Muscle of leg (tissue), 16 donors: ENCODE data around the gene RNF5. TPM values are rescaled to one million over a fixed set of nuclear protein-coding genes. Genes with fewer than 3 reads are reported as not detected.

ENCODE experiments used
- DNase-seq: peaks from one replicate; pipeline ENCODE4 v3.0.0; 2013
- H3K27ac ChIP-seq: one replicate; pipeline ENCODE4 v1.5.1; 2013; ENCODE audit warnings: mild to moderate bottlenecking, low read length, control low read depth
- H3K27me3 ChIP-seq: one replicate; pipeline ENCODE4 v1.6.1; 2013; ENCODE audit warnings: low read length; ENCODE audit not compliant: control insufficient read depth, insufficient read depth
- H3K36me3 ChIP-seq: one replicate; pipeline ENCODE4 v1.6.1; 2013; ENCODE audit warnings: low read length; ENCODE audit not compliant: control insufficient read depth, insufficient read depth
- H3K4me1 ChIP-seq: one replicate; pipeline ENCODE4 v1.6.1; 2013; ENCODE audit warnings: low read length; ENCODE audit not compliant: control insufficient read depth, insufficient read depth
- H3K4me3 ChIP-seq: one replicate; pipeline ENCODE4 v1.5.1; 2013; ENCODE audit warnings: low read length, control low read depth
- H3K9me3 ChIP-seq: replicated peaks from 2 replicates; pipeline ENCODE4 v1.6.1; 2013; ENCODE audit warnings: low read depth, low read length; ENCODE audit not compliant: control insufficient read depth
- WGBS: methylation state at CpG from one replicate; pipeline ENCODE4 v1.1.5; 2013; ENCODE audit warnings: missing lambda C conversion rate; ENCODE audit not compliant: insufficient coverage; 5-methylcytosine and 5-hydroxymethylcytosine counted together
- long read RNA-seq, 11 donors: transcript quantifications; one replicate each; lab custom pipeline, GENCODE V29; 2026
- polyA plus RNA-seq, 8 donors: library from polyadenylated mRNA; unstranded; fragments of 120-200 nt; gene quantifications; one replicate each; pipeline versions ENCODE4 v1.2.1 to v1.2.3, GENCODE V29; 2013; ENCODE audit warnings: inconsistent platforms in 1 of 8, low replicate concordance in 1 of 8; ENCODE audit not compliant: insufficient read length in 8 of 8, insufficient read depth in 1 of 8
- total RNA-seq: library from RNA; stranded (reverse); fragments of 120-200 nt; gene quantifications from one replicate; pipeline ENCODE4 v1.2.4, GENCODE V29; 2013

RNF5 gene
- 41.5 TPM for total RNA-seq
- 10 to 100 TPM; 46.9 to 57.5 (median 52.8) TPM for polyA plus RNA-seq
- long read RNA-seq, donor 1, transcript RNF5-203 (6 exons, 1,168 nt) = major isoform, 15 of 15 reads
- long read RNA-seq, donor 1, partial matches to known transcripts = 0 of 15 reads
- long read RNA-seq, donor 1, other reads (novel, unspliced or antisense) = 0 of 15 reads
- long read RNA-seq, donor 2, partial matches to known transcripts = 0 of 3 reads
- long read RNA-seq, donor 2, other reads (novel, unspliced or antisense) = 0 of 3 reads
- long read RNA-seq, donor 3, transcript RNF5-203 (6 exons, 1,168 nt) = major isoform, 26 of 36 reads
- long read RNA-seq, donor 3, partial matches to known transcripts = 10 of 36 reads
- long read RNA-seq, donor 3, other reads (novel, unspliced or antisense) = 0 of 36 reads
- long read RNA-seq, donor 4, transcript RNF5-203 (6 exons, 1,168 nt) = major isoform, 12 of 12 reads
- long read RNA-seq, donor 4, partial matches to known transcripts = 0 of 12 reads
- long read RNA-seq, donor 4, other reads (novel, unspliced or antisense) = 0 of 12 reads
- long read RNA-seq, donor 5, transcript RNF5-203 (6 exons, 1,168 nt) = major isoform, 58 of 126 reads
- long read RNA-seq, donor 5, partial matches to known transcripts = 53 of 126 reads
- long read RNA-seq, donor 5, other reads (novel, unspliced or antisense) = 15 of 126 reads
- long read RNA-seq, donor 6, transcript RNF5-203 (6 exons, 1,168 nt) = major isoform, 38 of 61 reads
- long read RNA-seq, donor 6, partial matches to known transcripts = 23 of 61 reads
- long read RNA-seq, donor 6, other reads (novel, unspliced or antisense) = 0 of 61 reads
- long read RNA-seq, donor 7, transcript RNF5-203 (6 exons, 1,168 nt) = major isoform, 37 of 74 reads
- long read RNA-seq, donor 7, partial matches to known transcripts = 37 of 74 reads
- long read RNA-seq, donor 7, other reads (novel, unspliced or antisense) = 0 of 74 reads
- long read RNA-seq, donor 8, transcript RNF5-203 (6 exons, 1,168 nt) = major isoform, 24 of 29 reads
- long read RNA-seq, donor 8, partial matches to known transcripts = 5 of 29 reads
- long read RNA-seq, donor 8, other reads (novel, unspliced or antisense) = 0 of 29 reads
- long read RNA-seq, donor 9, transcript RNF5-203 (6 exons, 1,168 nt) = major isoform, 21 of 39 reads
- long read RNA-seq, donor 9, partial matches to known transcripts = 18 of 39 reads
- long read RNA-seq, donor 9, other reads (novel, unspliced or antisense) = 0 of 39 reads
- long read RNA-seq, donor 10, transcript RNF5-203 (6 exons, 1,168 nt) = major isoform, 22 of 39 reads
- long read RNA-seq, donor 10, partial matches to known transcripts = 17 of 39 reads
- long read RNA-seq, donor 10, other reads (novel, unspliced or antisense) = 0 of 39 reads
- long read RNA-seq, donor 11, transcript RNF5-203 (6 exons, 1,168 nt) = major isoform, 15 of 36 reads
- long read RNA-seq, donor 11, partial matches to known transcripts = 21 of 36 reads
- long read RNA-seq, donor 11, other reads (novel, unspliced or antisense) = 0 of 36 reads

- H3K4me1 ChIP-seq = peaks cover 41% of the 10 kb centered on the region
- peak within 1 kb of the TSS; percentile 100 for H3K27ac ChIP-seq
- H3K36me3 ChIP-seq = peaks cover 30% of the 10 kb centered on the region
- H3K9me3 ChIP-seq = no peaks in the 10 kb centered on the region
- no peaks in the 10 kb centered on the region for H3K27me3 ChIP-seq
- WGBS = under 1% methylated on average over 19 of the region's 33 CpGs
- H3K4me3 ChIP-seq = peak within 1 kb of the TSS; percentile 77
- DNase-seq = peak; percentile 100
Measured at GRCh38 chr6:32177788-32178546, at the start of gene RNF5. Gene RNF5 (plus strand): TSS chr6:32178405. CDS start chr6:32178512, 107 bp downstream.

GRCh38 chr6:32128751-32129296, 49.4 kb upstream of the RNF5 start:
- DNase-seq = peak; percentile 42
- Histone ChIP-seq H3K27ac (peak overlapping the region; percentile 97), H3K27me3 (peaks cover 3% of the 10 kb centered on the region), H3K4me3 (no peak overlapping the region), H3K4me1 (peaks cover 26% of the 10 kb centered on the region), H3K36me3 (peaks cover 30% of the 10 kb centered on the region), H3K9me3 (no peaks in the 10 kb centered on the region)
- WGBS = 86% methylated on average over 13 of the region's 13 CpGs

GRCh38 chr6:32129297-32130088, 48.7 kb upstream of the RNF5 start:
- peak; percentile 46 for DNase-seq
- H3K4me1 ChIP-seq = peaks cover 26% of the 10 kb centered on the region
- H3K4me3 ChIP-seq = peak overlapping the region; percentile 77
- H3K36me3 ChIP-seq = peaks cover 26% of the 10 kb centered on the region
- H3K9me3 ChIP-seq = no peaks in the 10 kb centered on the region
- 32% methylated on average over 19 of the region's 22 CpGs for whole genome bisulfite sequencing
- peaks cover 6% of the 10 kb centered on the region for H3K27me3 ChIP-seq
- peak overlapping the region; percentile 97 for H3K27ac ChIP-seq

- no peak overlapping the region for H3K4me3 ChIP-seq
- H3K9me3 ChIP-seq = no peaks in the 10 kb centered on the region
- H3K4me1 ChIP-seq = peaks cover 26% of the 10 kb centered on the region
- peaks cover 6% of the 10 kb centered on the region for H3K36me3 ChIP-seq
- 64% methylated on average over 3 of the region's 14 CpGs for WGBS
- peaks cover 6% of the 10 kb centered on the region for H3K27me3 ChIP-seq
- no peak for DNase-seq
- no peak overlapping the region for H3K27ac ChIP-seq
Measured at GRCh38 chr6:32131439-32131948, 46.7 kb upstream of the RNF5 start.

- no peaks in the 10 kb centered on the region for H3K9me3 ChIP-seq
- peaks cover 6% of the 10 kb centered on the region for H3K27me3 ChIP-seq
- H3K4me1 ChIP-seq = peaks cover 20% of the 10 kb centered on the region
- H3K4me3 ChIP-seq = no peak overlapping the region
- H3K36me3 ChIP-seq = peaks cover under 1% of the 10 kb centered on the region
- H3K27ac ChIP-seq = no peak overlapping the region
- DNase-seq = no peak
Measured at GRCh38 chr6:32132110-32132509, 46.1 kb upstream of the RNF5 start.

- Histone ChIP-seq H3K27ac (no peak overlapping the region), H3K4me1 (peaks cover 11% of the 10 kb centered on the region), H3K9me3 (no peaks in the 10 kb centered on the region), H3K4me3 (no peak overlapping the region), H3K27me3 (peaks cover 6% of the 10 kb centered on the region), H3K36me3 (no peaks in the 10 kb centered on the region)
- no peak for DNase-seq
- no CpG with 5 or more reads among the region's 4 CpGs for WGBS
Measured at GRCh38 chr6:32133786-32134185, 44.4 kb upstream of the RNF5 start.

- H3K27ac ChIP-seq = no peak overlapping the region
- DNase-seq = no peak
- H3K36me3 ChIP-seq = no peaks in the 10 kb centered on the region
- H3K9me3 ChIP-seq = no peaks in the 10 kb centered on the region
- H3K27me3 ChIP-seq = peaks cover 9% of the 10 kb centered on the region
- H3K4me1 ChIP-seq = no peaks in the 10 kb centered on the region
- H3K4me3 ChIP-seq = no peak overlapping the region
Measured at GRCh38 chr6:32137454-32137853, 40.8 kb upstream of the RNF5 start.

GRCh38 chr6:32139590-32139989, 38.6 kb upstream of the RNF5 start:
- Histone ChIP-seq H3K27ac (no peak overlapping the region), H3K36me3 (no peaks in the 10 kb centered on the region), H3K4me3 (no peak overlapping the region), H3K9me3 (no peaks in the 10 kb centered on the region), H3K4me1 (no peaks in the 10 kb centered on the region), H3K27me3 (peaks cover 4% of the 10 kb centered on the region)
- WGBS = 20% methylated on average over 2 of the region's 5 CpGs
- DNase-seq = no peak
